Erythroblast (primary cell): ENCODE data around the gene EEFSEC.

Source experiments
- GATA1 ChIP-seq: IDR thresholded peaks from 2 replicates; pipeline ENCODE4 v1.6.1; 2011; ENCODE audit warnings: low read depth, mild to moderate bottlenecking, control low read depth, low read length, moderate library complexity
- POLR2A ChIP-seq: IDR thresholded peaks from 2 replicates; pipeline ENCODE4 v1.6.1; 2011; ENCODE audit warnings: mild to moderate bottlenecking, low read length

GRCh38 chr3:128293930-128294329 lies 140.6 kb downstream of the EEFSEC start:
- TF ChIP-seq POLR2A (no peak), GATA1 (no peak)
